KMS-11 (cell line): ENCODE data around the gene ABCA4.

Experiments used
- H2AFZ ChIP-seq: fragments of 200-600 bp; sonication (generic); 2 replicates; pipeline ENCODE4 v1.6.1; 2016; ENCODE audit warnings: antibody characterized with exemption, mixed run types, low read depth
- H3K27ac ChIP-seq: fragments of 200-600 bp; sonication (generic); 2 replicates; pipeline ENCODE4 v1.6.1; 2016; ENCODE audit warnings: mild to moderate bottlenecking, mixed run types
- H3K27me3 ChIP-seq: fragments of 200-600 bp; sonication (generic); 2 replicates; pipeline ENCODE4 v1.6.1; 2017; ENCODE audit warnings: mild to moderate bottlenecking, low read depth, mixed run types, moderate library complexity; ENCODE audit not compliant: insufficient read depth
- H3K36me3 ChIP-seq: fragments of 200-600 bp; sonication (generic); 2 replicates; pipeline ENCODE4 v1.6.1; 2017; ENCODE audit warnings: mild to moderate bottlenecking, mixed run types; ENCODE audit not compliant: insufficient read depth
- H3K4me1 ChIP-seq: fragments of 200-600 bp; sonication (generic); 2 replicates; pipeline ENCODE4 v1.6.1; 2016; ENCODE audit warnings: mild to moderate bottlenecking, low read depth, mixed run types; ENCODE audit not compliant: poor library complexity, severe bottlenecking
- H3K4me2 ChIP-seq: fragments of 200-600 bp; sonication (generic); 2 replicates; pipeline ENCODE4 v1.7.0; 2016; ENCODE audit warnings: mild to moderate bottlenecking, mixed run types
- H3K4me3 ChIP-seq: fragments of 200-600 bp; sonication (generic); IDR thresholded peaks from 2 replicates; pipeline ENCODE4 v1.6.1; 2017; ENCODE audit warnings: low read depth, low read length, mixed read lengths; ENCODE audit not compliant: insufficient read depth
- H3K79me2 ChIP-seq: fragments of 200-600 bp; sonication (generic); 2 replicates; pipeline ENCODE4 v1.6.1; 2016; ENCODE audit warnings: low read depth, mixed run types; ENCODE audit not compliant: insufficient read depth
- H3K9ac ChIP-seq: fragments of 200-600 bp; sonication (generic); 2 replicates; pipeline ENCODE4 v1.6.1; 2016; ENCODE audit warnings: mild to moderate bottlenecking, mixed run types
- H4K20me1 ChIP-seq: fragments of 200-600 bp; sonication (generic); 2 replicates; pipeline ENCODE4 v1.6.1; 2016; ENCODE audit warnings: mild to moderate bottlenecking, mixed run types; ENCODE audit not compliant: insufficient read depth
- TF ChIP-seq, protein P1 (sequence below): fragments of 200-600 bp; sonication (generic); conservative IDR thresholded peaks from 2 replicates; pipeline ENCODE4 v1.6.1; 2017; ENCODE audit warnings: low read depth, mild to moderate bottlenecking, antibody characterized with exemption, low read length, moderate library complexity, mixed read lengths

ABCA4 gene

DNA sequence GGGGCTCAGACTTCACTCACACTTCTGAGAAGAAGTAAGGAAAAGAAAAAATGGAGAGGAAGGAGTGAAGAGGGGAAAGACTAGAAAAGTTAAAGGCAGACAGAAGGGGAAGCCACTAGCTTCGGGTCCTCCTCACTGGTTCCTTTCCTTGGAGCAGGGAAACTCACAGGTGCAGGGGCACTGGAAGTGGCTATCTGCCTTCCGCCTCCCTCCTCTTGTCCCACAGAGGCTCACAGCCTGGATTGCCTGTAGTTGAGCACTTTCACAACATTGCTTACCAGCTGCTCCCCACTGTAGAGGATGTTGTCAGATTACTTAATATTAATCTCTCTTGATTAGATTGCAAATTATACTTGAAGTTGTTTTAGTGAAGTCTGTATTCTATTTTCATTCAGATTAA lies 21.6 kb upstream of the ABCA4 start:
- Histone ChIP-seq H3K4me1 (no peaks in the 10 kb centered on the region), H3K36me3 (no peaks in the 10 kb centered on the region), H3K9ac (no peak overlapping the region), H3K4me3 (no peak overlapping the region), H2AFZ (no peak overlapping the region), H3K27me3 (no peaks in the 10 kb centered on the region), H3K4me2 (no peak overlapping the region), H3K27ac (no peak overlapping the region), H3K79me2 (no peaks in the 10 kb centered on the region), H4K20me1 (no peaks in the 10 kb centered on the region)
- TF ChIP-seq, protein P1, sequence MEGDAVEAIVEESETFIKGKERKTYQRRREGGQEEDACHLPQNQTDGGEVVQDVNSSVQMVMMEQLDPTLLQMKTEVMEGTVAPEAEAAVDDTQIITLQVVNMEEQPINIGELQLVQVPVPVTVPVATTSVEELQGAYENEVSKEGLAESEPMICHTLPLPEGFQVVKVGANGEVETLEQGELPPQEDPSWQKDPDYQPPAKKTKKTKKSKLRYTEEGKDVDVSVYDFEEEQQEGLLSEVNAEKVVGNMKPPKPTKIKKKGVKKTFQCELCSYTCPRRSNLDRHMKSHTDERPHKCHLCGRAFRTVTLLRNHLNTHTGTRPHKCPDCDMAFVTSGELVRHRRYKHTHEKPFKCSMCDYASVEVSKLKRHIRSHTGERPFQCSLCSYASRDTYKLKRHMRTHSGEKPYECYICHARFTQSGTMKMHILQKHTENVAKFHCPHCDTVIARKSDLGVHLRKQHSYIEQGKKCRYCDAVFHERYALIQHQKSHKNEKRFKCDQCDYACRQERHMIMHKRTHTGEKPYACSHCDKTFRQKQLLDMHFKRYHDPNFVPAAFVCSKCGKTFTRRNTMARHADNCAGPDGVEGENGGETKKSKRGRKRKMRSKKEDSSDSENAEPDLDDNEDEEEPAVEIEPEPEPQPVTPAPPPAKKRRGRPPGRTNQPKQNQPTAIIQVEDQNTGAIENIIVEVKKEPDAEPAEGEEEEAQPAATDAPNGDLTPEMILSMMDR: no peak

DNA sequence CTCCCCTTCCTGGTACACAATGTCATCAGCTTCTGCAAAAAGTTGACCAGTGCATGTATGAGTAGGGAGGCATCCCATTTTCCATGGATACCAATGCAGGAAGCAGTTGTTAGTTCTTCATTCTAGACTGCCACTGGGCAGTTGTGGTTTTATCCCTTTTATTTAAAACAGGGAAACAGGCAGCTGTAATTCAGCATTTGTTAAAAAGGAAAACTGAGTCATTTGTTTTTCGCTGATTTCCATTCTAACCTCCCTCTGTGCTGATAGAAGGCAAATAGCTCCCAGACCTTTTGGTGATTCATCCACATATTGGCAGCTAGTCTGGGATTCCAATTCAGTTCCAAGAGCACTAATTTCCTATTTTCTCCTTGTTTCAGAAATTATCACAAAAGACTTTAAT lies 21.1 kb upstream of the ABCA4 start:
- H2AFZ ChIP-seq: no peak overlapping the region
- H3K27me3 ChIP-seq: no peaks in the 10 kb centered on the region

DNA sequence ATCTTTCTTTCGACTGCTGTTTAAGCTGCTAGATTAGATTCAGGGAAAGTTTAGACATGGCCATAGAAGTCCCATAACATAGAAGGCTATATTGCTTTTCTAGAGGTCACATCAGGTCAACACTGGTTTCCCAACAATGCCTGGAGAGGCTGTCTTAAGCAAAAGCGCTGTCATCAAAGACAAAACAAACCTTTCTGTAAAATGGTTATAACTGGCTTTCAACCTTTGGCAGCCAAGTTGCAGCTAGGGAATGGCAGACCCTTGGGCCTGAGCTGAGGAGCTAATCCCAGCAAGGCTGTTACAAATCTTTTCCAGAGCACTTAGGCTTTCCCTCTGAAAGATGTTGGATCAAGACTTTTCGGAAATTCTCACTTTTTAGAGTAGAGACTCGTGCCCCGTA lies 11.2 kb upstream of the ABCA4 start:
- Histone ChIP-seq H3K36me3 (no peaks in the 10 kb centered on the region), H3K4me1 (no peaks in the 10 kb centered on the region), H2AFZ (no peak overlapping the region), H3K27me3 (no peaks in the 10 kb centered on the region), H3K79me2 (no peaks in the 10 kb centered on the region), H3K9ac (no peak overlapping the region), H4K20me1 (no peaks in the 10 kb centered on the region), H3K4me2 (no peak overlapping the region), H3K27ac (no peak overlapping the region), H3K4me3 (no peak overlapping the region)
- TF ChIP-seq, protein P1: no peak

More for the DNA sequence above, 21.1 kb upstream of the ABCA4 start:
- H4K20me1 ChIP-seq: no peaks in the 10 kb centered on the region
- no peaks in the 10 kb centered on the region for H3K36me3 ChIP-seq
- no peaks in the 10 kb centered on the region for H3K79me2 ChIP-seq
- TF ChIP-seq, protein P1: no peak
- H3K27ac ChIP-seq: no peak overlapping the region
- no peaks in the 10 kb centered on the region for H3K4me1 ChIP-seq
- H3K4me3 ChIP-seq: no peak overlapping the region
- no peak overlapping the region for H3K4me2 ChIP-seq
- H3K9ac ChIP-seq: no peak overlapping the region

DNA sequence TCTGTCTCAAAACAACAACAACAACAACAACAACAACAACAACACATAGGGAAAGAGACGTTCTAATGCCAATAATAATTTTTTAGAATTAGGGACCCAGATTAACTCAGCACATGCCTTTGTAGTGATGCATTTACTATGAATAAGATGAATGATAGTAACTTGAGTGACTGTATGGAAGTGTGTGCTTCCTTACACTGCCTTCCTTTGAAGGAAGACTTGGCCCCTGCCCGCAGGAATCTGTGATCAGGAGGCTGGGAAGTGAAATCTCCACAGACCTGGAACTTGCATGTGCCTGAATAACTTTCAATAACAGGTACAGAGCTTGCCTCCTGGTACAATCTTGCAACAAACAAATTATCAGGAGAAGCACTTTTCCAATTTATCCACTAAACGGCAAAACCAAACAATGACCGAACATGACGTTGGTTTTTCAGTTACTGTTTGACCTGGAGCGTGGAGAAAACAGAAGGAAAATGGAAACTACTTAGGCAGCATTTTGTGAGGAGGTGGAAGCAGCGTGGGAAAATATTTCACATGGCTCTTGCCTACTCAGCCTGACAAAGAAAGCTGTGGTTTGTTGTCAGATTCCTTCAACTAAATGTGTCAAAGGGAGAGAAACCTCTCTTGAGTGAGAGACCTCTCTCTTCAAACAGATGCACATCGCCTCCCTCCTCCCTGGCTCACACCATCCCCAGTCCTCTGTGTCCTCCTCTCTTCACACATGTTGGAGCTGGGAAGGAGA lies 10.1 kb upstream of the ABCA4 start:
- Histone ChIP-seq H3K27ac (no peak overlapping the region), H3K36me3 (no peaks in the 10 kb centered on the region), H4K20me1 (no peaks in the 10 kb centered on the region), H3K4me1 (no peaks in the 10 kb centered on the region), H3K27me3 (no peaks in the 10 kb centered on the region), H3K4me3 (no peak overlapping the region), H3K4me2 (no peak overlapping the region), H3K9ac (no peak overlapping the region), H2AFZ (no peak overlapping the region), H3K79me2 (no peaks in the 10 kb centered on the region)
- TF ChIP-seq, protein P1: no peak
